ENCODE measurements around the gene HNRNPK. TPM values are rescaled to one million over a fixed set of nuclear protein-coding genes. Genes with fewer than 3 reads are reported as not detected.
"Not testable (repeated sequence)": the region's sequence is repeated elsewhere in the genome, so short reads cannot be mapped to it uniquely, and the experiment has no call there.

HNRNPK gene
- total RNA-seq, 1 donor from 2014 or later: 720 TPM

DNA sequence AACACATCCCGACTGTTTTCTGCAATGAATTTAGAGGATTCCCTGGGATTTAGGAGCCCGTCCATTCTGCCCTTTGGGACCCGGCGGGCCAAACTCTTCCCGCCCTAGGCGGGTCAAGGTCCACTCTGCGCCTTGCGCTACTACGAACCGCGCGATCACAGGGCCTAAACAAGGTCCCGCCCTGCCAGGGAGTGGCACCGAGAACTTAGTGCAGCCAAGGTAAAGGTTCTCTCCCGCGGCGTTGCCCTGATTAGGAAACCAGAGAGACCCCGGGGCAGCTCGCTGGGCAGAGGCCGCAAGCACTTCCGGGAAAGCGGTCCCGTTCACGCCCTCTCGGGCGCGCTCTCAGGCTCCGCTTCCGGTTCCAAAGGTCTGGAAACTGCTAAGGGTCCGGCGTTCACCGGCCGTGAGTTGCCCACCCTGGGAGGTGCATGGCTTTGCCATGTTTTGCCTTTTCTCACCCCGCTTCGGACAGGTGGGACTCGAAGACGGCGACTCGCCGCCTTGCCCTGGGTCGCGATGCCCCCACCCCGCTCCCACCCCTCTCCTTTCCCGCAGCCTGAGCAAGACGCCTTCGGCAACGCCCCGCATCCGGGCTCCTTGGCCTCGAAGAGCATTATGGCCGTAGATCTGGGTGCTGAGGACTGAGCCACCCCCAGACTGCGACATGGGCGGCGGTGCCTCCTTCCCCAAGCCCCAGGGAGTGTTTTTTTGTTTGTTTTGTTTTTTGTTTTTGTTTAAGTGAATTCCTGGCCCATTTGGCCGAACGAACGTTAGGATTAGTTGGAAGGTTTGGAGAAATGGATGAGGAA is 23.4 kb downstream of the HNRNPK start:
- Mint-ChIP-seq H3K27me3 (no peaks in the 10 kb centered on the region), H3K36me3 (ENCODE audit: insufficient read depth) (peaks cover 1% of the 10 kb centered on the region), H3K4me1 (ENCODE audit: low read depth) (peaks cover 6% of the 10 kb centered on the region), H3K27ac (peak overlapping the region; percentile 96), H3K9me3 (ENCODE audit: low read depth) (no peaks in the 10 kb centered on the region), H3K4me3 (ENCODE audit: low read depth) (peak overlapping the region; percentile 89)
- TF ChIP-seq CTCF (IDR thresholded peaks at IDR 0.05; ENCODE audit: unreplicated experiment): no peak
- DNase-seq (ENCODE audit: low spot score, unreplicated experiment): peak; percentile 35

DNA sequence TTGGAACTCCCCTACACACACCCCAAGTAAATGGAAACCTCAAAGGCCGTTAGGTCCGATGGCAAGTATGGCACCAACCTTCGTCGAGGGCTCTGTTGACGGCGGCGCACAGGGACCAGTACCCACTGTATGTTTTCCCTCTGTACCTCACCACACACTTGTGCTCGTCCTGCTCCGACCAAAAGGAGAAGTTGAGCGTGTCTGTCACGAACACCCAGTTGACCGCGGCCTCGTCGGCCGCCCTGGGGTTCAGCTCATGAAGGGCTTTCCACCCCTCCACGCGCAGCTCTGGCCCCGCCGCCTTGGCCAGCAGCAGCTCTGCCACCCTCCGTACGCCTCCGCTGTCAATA is 24.0 kb downstream of the HNRNPK start:
- no peaks in the 10 kb centered on the region for H3K9me3 Mint-ChIP-seq (ENCODE audit: low read depth)
- DNase-seq (ENCODE audit: low spot score, unreplicated experiment): no peak
- no peak for TF ChIP-seq CTCF (IDR thresholded peaks at IDR 0.05; ENCODE audit: unreplicated experiment)
- H3K36me3 Mint-ChIP-seq (ENCODE audit: insufficient read depth): peaks cover 1% of the 10 kb centered on the region
- H3K4me1 Mint-ChIP-seq (ENCODE audit: low read depth): peaks cover 6% of the 10 kb centered on the region
- no peaks in the 10 kb centered on the region for H3K27me3 Mint-ChIP-seq
- H3K27ac Mint-ChIP-seq: peak overlapping the region; percentile 96
- H3K4me3 Mint-ChIP-seq (ENCODE audit: low read depth): peak overlapping the region; percentile 89

DNA sequence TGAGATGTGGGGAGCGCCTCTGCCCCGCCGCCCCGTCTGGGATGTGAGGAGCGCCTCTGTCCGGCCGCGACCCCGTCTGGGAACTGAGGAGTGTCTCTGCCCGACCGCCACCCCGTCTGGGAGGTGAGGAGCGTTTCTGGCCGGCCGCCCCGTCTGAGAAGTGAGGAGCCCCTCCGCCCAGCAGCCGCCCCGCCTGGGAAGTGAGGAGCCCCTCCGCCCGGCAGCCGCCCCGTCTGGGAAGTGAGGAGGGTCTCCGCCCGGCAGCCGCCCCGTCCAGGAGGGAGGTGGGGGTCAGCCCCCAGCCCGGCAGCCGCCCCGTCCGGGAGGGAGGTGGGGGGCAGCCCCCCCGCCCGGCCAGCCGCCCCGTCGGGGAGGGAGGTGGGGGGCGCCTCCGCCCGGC is 31.9 kb downstream of the HNRNPK start:
- not testable (repeated sequence) for H3K4me1 Mint-ChIP-seq (ENCODE audit: low read depth); H3K27me3 Mint-ChIP-seq; DNase-seq (ENCODE audit: low spot score, unreplicated experiment); H3K4me3 Mint-ChIP-seq (ENCODE audit: low read depth); H3K9me3 Mint-ChIP-seq (ENCODE audit: low read depth); H3K27ac Mint-ChIP-seq
- peaks cover 16% of the 10 kb centered on the region for H3K36me3 Mint-ChIP-seq (ENCODE audit: insufficient read depth)

GRCh38 chr9:83940590-83941303 is 39.3 kb downstream of the HNRNPK start:
- no peak for DNase-seq (ENCODE audit: low spot score, unreplicated experiment)

GRCh38 chr9:83937861-83938455 is 42.1 kb downstream of the HNRNPK start:
- Mint-ChIP-seq H3K27me3 (no peaks in the 10 kb centered on the region), H3K4me1 (ENCODE audit: low read depth) (peaks cover 10% of the 10 kb centered on the region), H3K27ac (no peak overlapping the region), H3K36me3 (ENCODE audit: insufficient read depth) (peaks cover 5% of the 10 kb centered on the region), H3K4me3 (ENCODE audit: low read depth) (no peak overlapping the region), H3K9me3 (ENCODE audit: low read depth) (no peaks in the 10 kb centered on the region)
- no peak for DNase-seq (ENCODE audit: low spot score, unreplicated experiment)
- TF ChIP-seq CTCF (IDR thresholded peaks at IDR 0.05; ENCODE audit: unreplicated experiment): peak; percentile 76

More at GRCh38 chr9:83940590-83941303, 39.3 kb downstream of the HNRNPK start:
- H3K27me3 Mint-ChIP-seq: no peaks in the 10 kb centered on the region
- no peak overlapping the region for H3K4me3 Mint-ChIP-seq (ENCODE audit: low read depth)
- H3K27ac Mint-ChIP-seq: peak overlapping the region; percentile 42
- no peaks in the 10 kb centered on the region for H3K9me3 Mint-ChIP-seq (ENCODE audit: low read depth)
- peaks cover 3% of the 10 kb centered on the region for H3K4me1 Mint-ChIP-seq (ENCODE audit: low read depth)
- peaks cover 7% of the 10 kb centered on the region for H3K36me3 Mint-ChIP-seq (ENCODE audit: insufficient read depth)
- no peak for TF ChIP-seq CTCF (IDR thresholded peaks at IDR 0.05; ENCODE audit: unreplicated experiment)

All from progenitor cell of endocrine pancreas (in vitro differentiated cells).